Germinal center (tissue), 1 donor: ENCODE data around the gene GPR150.
A peak's percentile ranks its signal among the peaks of the same experiment; 100 is the strongest.
"Not testable (repeated sequence)": the region's sequence is repeated elsewhere in the genome, so short reads cannot be mapped to it uniquely, and the experiment has no call there.

ENCODE experiments used
- DNase-seq: peaks from one replicate; pipeline ENCODE4 v3.0.0; 2012; ENCODE audit warnings: mixed read lengths, low spot score

The GPR150 gene

DNA sequence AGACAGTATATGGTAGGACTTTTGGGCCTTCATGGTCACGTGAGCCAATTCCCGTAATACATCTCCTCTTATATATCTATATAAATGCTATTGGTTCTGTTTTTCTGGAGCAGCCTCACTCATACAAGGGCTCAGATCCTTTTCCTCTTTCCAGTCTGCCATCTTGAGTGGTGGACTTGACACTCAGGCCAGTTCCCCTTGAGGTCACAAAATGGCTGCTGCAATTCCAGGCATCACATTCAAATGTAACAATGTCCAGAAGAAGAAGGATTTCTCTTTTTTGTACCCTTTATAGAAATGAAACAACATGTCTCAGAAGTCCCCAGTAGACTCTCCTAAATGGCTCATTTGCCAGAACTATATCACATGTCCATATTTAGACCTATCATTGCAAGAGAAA lies 4.5 kb downstream of the GPR150 start:
- no peak for DNase-seq

DNA sequence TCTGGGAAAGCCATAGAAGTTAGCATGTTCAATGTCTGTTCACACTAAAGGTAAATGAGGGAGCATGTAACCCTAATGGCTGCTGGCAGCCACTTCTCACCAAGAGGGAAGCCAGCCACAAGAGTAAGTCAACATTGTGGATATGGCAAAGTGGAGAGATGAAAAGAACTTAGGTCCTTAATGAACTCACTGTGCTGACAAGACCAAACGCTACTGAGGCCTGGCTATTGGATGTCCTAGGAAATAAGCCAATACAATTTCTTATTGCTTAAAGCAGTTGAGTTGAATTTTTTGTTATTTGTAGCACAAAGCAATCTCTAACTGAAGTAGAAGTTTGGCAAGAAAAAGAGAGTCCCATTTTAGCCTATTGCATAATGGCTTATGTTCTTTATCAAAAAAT lies 6.8 kb downstream of the GPR150 start:
- no peak for DNase-seq

DNA sequence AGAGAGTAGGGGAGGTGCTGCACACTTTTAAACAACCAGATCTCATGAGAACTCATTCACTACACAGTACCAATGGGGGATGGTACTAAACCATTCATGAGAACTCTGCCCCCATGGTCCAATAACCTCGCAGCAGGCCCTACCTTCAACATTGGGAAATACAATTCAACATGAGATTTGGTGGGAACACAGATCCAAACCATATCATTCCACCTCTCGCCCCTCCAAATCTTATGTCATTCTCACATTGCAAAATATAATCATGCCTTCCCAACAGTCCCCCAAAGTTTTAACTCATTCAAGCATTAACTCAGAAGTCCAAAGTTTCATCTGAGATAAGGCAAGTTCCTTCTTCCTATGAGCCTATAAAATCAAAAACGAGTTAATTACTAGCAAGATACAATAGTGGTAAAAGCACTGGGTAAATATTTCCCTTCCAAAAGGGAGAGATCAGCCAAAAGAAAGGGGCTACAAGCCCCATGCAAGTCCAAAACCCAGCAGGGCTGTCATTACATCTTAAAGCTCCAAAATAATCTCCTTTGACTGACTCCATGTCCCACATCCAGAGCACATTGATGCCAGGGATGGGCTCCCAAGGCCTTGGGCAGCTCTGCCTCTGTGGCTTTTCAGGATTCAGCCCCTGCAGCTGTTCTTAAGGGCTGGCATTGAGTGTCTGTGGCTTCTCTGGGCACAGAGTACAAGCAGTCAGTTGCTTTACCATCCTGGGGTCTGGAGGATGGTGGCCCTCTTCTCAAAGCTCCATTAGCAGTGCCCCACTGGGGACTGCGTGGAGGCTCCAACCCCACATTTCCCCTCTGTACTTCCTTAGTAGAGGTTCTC lies 8.3 kb downstream of the GPR150 start:
- no peak for DNase-seq

DNA sequence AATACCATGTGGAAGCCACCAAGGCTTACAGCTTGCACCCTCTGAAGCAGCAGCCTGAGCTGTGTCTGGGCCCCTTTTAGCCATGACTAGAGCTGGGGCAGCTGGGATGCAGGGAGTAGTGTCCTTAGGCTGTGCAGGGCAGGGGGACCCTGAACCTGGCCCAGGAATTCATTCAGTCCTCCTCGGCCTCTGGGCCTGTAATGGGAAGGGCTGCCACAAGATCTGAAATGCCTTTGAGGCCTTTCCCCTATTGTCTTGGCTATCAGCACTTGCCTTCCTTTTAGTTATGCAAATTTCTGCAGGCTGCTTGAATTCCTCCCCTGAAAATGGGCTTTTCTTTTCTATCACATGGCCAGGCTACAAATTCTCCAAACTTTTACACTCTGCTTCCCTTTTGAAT lies 9.0 kb downstream of the GPR150 start:
- DNase-seq = no peak

DNA sequence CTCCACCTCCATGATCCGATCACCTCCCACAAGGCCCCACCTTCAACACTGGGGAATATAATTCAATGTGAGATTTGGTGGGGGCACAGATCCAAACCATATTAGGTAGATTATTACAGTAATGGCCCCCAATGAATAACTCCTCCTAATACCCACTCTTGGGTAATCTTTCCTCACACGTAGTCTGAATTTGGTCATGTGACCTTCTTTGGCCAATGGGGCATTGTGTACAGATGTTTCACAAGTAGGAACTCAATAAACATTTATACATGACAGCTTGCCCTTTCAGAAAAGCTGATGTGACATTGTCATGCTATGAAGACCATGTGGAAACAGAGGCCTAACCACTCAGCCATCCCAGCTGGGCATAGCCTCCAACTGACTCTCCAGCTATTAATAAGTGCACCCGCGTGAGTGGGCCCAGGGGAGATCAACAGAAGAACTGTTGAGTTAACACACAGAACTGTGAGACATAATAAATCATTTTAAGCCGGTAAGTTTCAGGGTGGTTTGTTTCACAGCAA lies 10.6 kb downstream of the GPR150 start:
- DNase-seq = no peak

DNA sequence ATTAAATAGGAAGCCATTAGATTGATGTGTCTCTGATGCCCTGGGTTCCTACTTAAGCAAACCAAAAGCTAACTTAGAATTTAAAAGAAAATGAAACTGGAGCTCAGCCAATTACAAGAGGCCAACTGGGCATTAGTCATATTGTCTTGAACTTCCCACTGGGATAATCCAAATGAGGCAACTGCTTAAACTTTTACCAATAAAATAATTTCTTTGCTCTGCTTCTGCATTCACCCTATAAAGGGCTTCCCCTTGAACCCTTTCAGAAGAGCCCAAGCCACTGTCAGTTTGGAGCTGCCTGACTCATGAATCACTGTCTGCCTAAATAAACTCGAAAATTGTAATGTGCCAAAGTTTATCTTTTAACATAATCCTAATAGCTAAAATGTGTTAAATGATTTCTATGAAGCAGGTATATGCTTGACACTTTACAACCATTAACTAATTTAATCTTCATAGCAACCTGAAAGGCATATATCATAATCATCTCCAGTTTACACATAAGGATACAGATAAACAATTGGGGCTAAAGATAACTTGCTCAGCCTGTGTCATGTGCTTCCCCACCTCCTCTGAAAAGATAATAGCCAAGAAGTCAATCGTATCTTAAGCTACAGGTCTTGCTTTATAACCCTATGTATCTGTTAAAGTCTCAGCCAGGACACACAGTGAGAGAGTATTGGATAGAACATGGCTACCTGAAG lies 11.5 kb downstream of the GPR150 start:
- DNase-seq = no peak

DNA sequence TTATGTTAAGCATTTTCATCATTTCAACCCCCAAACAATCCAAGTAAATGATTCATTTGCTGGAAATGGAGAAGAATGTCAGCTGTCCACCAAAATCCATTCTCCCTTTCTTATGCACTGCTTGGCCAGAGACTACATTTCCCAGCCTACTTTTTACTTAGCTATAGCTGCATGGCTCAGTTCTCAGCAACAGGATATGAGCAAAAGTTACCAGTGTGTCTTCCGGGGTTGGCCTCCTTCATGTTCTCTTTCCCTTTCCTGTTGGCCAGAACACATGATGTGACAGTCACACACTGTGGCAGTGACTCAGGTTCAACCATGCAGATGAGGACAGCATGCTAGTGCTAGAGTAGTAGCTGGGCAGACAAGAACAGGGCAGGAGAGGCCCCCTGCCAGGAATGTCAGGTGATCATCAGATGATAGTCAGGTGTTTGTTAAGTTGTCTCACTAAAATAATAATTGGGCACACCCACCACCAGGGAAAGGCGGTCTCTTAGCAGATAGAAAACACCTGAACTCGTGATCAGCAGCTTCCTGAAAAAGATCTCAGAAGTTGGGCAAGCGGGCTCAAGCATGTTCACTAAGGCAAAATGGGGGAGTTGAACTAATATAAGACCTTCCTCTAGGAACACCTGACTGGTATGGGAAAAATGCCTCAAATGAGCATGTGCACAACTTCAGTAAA lies 12.2 kb downstream of the GPR150 start:
- no peak for DNase-seq

DNA sequence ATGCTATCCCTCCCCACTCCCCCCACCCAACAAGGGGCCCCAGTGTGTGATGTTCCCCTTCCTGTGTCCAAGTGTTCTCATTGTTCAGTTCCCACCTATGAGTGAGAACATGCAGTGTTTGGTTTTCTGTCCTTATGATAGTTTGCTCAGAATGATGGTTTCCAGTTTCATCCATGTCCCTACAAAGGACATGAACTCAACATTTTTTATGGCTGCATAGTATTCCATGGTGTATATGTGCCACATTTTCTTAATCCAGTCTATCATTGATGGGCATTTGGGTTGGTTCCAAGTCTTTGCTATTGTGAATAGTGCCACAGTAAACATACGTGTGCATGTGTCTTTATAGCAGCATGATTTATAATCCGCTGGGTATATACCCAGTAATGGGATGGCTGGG lies 13.1 kb downstream of the GPR150 start:
- DNase-seq = not testable (repeated sequence)

DNA sequence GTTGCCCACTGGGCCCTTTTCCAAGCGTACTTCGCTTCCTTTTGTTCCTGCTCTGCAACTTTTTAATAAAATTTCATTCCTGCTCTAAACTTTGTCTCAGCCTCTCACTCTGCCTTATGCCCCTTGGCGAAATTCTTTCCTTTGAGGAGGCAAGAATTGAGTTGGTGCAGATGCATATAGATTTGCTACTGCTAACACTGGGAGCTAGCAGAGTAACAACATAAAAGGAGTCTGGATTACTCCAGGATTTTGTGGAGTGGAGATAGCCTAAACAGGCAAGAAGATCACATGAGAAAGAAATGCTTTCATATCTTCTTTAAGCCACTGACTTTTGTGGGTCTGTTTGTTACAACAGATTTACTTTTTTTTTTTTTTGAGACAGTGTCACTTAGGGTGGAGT lies 13.8 kb downstream of the GPR150 start:
- DNase-seq = no peak

DNA sequence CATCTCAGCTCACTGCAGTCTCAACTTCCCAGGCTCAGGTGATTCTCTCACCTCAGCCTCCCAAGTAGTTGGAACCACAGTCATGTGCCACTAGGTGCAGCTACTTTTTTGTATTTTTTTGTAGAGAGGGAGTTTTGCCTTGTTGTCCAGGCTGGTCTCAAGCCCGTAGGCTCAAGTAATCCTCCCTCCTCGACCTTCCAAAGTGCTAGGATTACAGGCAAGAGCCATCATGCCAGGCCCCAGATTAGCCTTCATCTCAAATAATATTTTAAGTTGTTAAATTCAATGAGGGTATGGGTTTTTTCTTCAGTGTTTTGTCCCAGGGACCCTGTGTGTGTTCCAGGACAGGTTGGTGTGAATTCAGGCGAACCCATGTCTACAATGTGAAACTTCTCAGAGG lies 14.2 kb downstream of the GPR150 start:
- no peak for DNase-seq

DNA sequence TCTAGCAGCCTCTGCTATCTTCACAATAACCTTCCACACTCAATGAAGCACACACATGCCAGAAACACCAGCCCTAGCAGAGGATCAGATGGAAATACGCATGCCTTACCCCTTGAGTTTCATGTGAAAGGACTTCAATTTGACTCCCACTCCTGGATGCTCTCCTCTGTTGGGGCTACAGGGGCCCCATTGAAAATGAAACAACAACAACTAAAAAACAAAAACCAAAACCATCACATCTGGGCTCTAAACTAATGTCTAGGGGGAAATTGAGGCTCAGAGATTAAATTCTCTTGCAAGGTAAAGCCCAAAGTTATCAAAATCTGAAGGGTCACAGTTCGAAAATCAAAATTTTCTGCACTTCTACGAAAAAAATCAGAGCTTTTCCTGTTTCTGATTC lies 18.7 kb downstream of the GPR150 start:
- no peak for DNase-seq

DNA sequence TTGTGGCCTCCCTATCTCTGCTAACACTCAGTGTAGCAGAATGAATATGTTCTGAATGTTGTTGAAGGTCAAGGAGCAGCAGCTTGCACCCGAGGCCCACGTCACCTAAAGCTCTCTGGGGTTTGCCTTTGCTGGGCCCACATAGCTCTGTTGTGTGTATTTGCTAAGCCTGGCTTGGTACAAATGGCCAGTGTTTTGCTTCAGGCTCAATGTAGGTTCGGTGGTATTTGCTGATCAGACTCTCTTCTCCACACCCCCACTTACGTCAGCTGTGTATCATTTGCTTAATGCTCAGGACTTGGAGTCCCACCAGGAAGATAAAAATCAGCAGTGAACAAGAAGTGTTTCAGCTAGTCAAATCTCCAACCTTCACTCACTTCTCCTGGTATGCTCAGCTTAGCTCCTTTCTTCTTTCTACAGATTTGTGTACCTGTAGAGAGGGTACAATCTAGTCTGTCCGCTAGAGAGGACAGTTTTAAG lies 21.9 kb downstream of the GPR150 start:
- DNase-seq = no peak

DNA sequence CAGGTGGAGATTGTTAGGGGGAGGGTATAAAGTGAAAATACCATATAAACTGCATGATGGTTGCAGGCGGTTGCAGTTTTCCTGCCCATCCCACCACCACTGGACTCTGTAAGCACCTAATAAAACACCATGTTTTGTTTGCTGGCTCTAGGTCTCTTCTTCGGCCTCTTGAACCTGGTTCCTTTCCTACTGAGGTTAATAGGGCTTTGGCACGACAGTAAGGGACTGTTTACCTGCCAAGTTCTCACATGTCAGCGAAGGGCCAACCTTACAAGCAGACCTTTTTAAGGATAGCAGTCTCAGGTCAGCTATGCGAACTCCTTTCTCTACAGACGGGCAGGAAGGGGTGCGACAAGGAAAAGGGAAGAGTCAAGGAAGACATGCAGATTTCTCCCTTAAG lies 23.3 kb downstream of the GPR150 start:
- no peak for DNase-seq

DNA sequence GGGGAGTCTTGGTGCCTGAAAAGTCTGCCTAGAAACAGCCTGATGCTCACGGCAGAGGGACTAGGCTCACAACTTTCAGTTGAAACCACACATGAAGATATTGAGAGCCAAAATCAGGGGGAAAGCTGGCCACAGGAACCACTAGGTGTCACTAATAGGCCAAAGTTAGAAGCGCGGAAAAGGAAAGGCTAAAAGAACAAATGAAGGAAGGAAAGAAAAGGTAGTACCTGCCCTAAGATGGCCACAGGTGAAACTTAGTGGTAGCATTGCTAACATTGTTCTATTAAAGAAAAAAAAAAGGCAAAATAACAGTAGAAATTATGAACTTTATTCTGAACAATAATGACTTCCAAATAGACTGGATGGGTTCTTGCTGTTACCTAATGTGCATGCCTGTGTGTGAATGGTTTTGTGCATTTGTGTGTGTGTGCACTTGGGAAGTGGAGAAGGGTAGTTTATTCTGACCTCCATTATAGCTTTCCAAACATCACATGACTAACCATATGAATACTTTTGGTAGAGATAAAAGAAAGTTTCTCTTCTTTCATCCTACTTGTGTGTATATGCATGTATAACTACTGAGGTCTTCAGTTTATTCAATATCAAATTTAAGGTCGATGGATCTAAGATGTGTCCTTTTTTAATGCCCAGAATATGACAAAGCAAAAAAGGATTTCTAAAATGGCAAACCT lies 24.6 kb downstream of the GPR150 start:
- DNase-seq = peak; percentile 52

DNA sequence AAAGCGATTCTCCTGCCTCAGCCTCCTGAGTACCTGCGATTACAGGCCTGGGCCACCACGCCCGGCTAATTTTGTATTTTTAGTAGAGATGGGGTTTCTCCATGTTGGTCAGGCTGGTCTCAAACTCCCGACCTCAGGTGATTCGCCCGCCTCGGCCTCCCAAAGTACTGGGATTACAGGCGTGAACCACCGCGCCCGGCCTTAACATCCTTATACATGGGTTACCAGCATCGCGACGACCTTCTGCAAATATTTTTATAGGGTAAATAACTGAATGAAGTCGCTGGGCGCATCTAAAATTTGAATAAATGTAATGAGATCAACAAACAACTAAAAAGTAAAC lies 26.3 kb downstream of the GPR150 start:
- not testable (repeated sequence) for DNase-seq

DNA sequence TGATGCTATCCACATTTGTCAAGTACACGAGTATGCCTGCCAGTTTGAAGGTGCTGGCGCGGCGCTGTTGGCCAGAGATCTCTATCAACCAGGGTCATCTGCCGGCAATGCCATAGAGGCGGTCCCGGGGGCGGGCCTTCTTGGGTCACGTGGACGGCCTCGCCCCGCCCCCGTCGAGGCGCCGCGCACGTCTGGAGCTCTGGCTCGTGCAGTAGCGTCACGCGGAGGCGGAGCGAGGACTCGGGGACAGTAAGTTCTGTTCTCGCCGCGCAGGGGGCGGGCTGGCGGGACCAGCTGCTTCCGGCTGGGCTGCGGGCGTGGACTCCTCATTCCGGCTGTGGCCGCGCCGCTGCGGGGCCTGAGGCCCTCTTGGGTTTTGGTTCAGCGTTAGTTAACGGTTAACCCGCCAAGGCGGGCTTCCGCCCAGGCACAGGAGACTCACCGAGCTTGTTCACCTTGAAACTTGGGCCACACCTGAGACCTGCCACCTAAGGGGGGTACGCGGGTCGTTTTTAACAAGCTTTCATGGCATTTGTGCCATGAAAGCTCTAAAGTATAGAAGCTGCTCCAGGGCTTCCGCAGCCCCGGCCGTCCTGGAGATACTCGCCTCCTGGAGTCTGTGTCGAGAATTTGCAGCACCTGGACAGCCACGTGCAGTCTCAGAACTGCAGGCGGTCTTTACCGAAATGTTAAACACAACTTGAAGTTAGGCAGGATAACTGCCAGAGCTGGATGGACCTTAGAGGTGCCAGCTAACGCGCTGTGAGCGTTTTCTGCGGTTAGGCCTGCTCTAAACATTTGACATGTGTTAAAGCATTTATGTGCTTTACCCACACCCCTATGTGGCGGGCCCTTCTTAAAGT lies 26.9 kb downstream of the GPR150 start, which contains the start of gene RFESD:
Gene RFESD, plus strand, starts transcription at position 209 of the 863 bp plus-strand sequence. CDS start 5,495 bp downstream, outside the sequence.
- DNase-seq = peak; percentile 92

DNA sequence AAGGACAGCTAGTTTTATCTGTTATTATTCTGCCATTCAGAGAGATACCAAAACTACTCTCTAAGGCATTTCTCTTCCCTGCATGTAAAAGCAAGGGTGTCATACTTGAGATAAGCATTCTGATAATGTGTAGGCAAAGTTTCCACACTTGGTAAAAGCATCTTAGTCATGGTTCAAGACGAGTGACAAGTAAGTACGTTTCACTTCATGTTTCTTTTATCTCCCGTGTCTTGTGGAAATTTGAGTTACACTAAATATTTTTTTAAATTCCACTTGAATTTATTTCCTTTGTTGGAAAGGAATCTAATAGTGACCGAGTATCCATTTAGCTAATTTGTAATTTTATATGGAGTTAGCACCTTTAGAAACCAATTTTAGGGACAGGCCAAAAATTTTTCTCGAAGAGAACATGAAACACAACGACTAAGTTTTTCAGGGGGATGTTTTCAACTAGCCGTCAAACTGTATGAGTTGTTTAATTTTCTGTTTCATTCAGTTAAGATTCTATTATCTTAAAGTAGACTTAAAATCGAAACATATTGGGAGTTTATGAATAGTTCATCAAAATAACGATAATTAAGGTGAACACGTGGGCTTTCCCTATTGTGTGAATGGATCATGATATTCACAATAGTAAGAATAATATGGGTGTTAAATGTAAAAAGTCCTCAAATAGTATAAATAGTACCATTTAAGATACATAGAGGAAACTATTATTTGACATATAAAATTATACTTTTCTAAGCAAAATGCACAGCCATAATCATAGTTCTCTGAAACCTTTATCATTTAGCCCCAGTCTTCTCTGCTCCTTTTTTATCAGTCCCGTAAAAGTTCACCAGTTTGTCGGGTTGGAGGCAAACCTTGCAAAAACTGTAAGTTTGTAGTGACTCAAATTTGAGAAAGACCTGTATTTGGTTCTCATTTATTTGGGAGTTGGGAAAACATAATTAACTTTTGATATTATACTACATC lies 28.3 kb downstream of the GPR150 start:
- DNase-seq = no peak

DNA sequence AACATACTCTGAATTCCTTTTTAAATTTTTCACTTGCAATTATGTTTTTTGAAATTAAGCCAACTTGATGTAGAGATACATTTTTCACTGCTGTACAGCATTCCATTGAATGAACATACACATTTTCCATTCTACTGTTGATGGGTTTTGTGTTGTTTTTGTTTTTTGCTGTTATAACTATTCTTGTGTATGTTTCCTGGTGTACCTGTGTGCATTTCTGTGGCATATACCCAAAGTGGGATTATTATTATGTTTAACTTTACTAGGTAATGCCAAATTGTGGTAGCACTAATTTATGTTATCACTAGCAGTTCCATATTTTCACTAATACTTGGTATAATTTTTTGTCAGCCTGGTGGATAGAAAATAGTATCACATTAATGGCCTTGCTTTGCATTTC lies 29.4 kb downstream of the GPR150 start:
- DNase-seq = no peak

DNA sequence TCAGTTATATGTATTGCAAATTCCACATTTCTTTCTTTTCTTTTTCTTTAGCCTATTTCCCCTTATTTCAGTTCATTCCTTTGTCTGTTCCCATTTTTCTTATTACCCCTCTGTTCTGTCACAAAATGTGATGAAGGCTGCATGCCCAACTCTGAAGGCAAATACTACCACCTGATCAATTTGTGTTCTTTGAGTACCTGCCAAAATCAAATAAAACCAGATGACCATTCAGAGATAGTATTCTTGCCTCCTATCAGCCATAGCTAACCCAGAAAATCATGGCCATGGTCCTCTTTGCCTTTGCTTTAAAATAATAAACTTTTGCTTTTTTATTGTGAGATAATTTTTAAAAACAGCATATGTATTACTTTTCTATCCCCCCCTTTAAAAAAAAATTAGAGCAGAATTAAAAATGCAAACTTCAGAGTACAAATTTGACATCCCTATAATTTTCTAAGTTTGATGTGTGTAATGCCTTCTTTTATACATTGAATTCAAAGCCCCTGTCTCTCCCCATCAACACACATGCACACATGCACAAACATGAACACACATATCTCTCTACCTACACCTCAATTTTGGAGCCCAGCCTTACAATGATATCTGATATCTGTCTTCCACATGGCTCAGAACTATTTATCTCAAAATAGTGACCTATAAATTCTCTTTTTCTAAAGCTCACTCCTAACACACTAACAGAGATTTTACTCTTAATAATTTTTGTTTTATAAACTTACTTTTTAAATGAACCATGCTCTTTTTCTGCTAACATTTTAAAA lies 30.1 kb downstream of the GPR150 start:
- no peak for DNase-seq
